Skeletal muscle satellite cell (primary cell): ENCODE data around the gene AUP1.

Source experiments
- H3K27me3 ChIP-seq: 2 replicates; pipeline ENCODE4 v1.7.0; 2013; ENCODE audit warnings: low read length; ENCODE audit not compliant: control insufficient read depth, insufficient read depth
- H3K36me3 ChIP-seq: 2 replicates; pipeline ENCODE4 v1.7.0; 2013; ENCODE audit warnings: mild to moderate bottlenecking, control low read depth, low read length; ENCODE audit not compliant: insufficient read depth
- H3K4me1 ChIP-seq: 2 replicates; pipeline ENCODE4 v1.7.0; 2013; ENCODE audit warnings: low read length; ENCODE audit not compliant: control insufficient read depth, insufficient read depth
- H3K4me2 ChIP-seq: 2 replicates; pipeline ENCODE4 v1.7.0; 2013; ENCODE audit warnings: mild to moderate bottlenecking, low read length
- H3K4me3 ChIP-seq: 2 replicates; pipeline ENCODE4 v1.7.0; 2013; ENCODE audit warnings: low read length
- H3K9ac ChIP-seq: 2 replicates; pipeline ENCODE4 v1.7.0; 2013; ENCODE audit warnings: mild to moderate bottlenecking, low read depth, low read length, moderate library complexity
- H3K9me3 ChIP-seq: replicated peaks from 2 replicates; pipeline ENCODE4 v1.7.0; 2013; ENCODE audit warnings: mild to moderate bottlenecking, control low read depth, low read length

Gene AUP1

GRCh38 chr2:74505448-74506246, 23.9 kb downstream of the AUP1 start:
- H3K9me3 ChIP-seq, result no peaks in the 10 kb centered on the region
- H3K4me3 ChIP-seq, result peak overlapping the region; percentile 98
- H3K9ac ChIP-seq, result no peak overlapping the region
- H3K4me1 ChIP-seq, result peaks cover 47% of the 10 kb centered on the region
- H3K36me3 ChIP-seq, result peaks cover 17% of the 10 kb centered on the region
- peaks cover 17% of the 10 kb centered on the region for H3K27me3 ChIP-seq
- peak overlapping the region; percentile 75 for H3K4me2 ChIP-seq

DNA sequence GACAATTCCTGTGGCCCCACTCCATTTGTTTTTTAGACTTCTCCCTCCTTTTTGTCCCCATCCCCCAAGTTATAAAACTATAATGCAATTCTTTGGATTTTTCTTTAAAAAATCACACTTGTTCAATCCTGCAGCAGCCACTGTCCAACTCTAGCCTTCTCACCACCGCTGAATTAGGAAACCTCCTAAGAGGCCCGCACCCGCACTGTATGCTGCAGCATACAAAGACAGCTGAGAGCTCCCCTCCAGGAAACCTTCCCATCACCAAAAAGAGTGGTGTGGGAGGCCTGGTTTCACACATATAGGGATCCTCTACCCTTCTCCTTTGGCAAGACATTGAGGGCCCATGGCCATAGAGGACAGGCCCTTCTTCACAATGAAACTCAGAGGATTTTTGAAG, 24.9 kb downstream of the AUP1 start:
- no peaks in the 10 kb centered on the region for H3K9me3 ChIP-seq
- no peak overlapping the region for H3K9ac ChIP-seq
- H3K4me2 ChIP-seq, result peak overlapping the region; percentile 29
- H3K36me3 ChIP-seq, result peaks cover 17% of the 10 kb centered on the region
- peaks cover 48% of the 10 kb centered on the region for H3K4me1 ChIP-seq
- H3K4me3 ChIP-seq, result no peak overlapping the region
- H3K27me3 ChIP-seq, result peaks cover 19% of the 10 kb centered on the region

DNA sequence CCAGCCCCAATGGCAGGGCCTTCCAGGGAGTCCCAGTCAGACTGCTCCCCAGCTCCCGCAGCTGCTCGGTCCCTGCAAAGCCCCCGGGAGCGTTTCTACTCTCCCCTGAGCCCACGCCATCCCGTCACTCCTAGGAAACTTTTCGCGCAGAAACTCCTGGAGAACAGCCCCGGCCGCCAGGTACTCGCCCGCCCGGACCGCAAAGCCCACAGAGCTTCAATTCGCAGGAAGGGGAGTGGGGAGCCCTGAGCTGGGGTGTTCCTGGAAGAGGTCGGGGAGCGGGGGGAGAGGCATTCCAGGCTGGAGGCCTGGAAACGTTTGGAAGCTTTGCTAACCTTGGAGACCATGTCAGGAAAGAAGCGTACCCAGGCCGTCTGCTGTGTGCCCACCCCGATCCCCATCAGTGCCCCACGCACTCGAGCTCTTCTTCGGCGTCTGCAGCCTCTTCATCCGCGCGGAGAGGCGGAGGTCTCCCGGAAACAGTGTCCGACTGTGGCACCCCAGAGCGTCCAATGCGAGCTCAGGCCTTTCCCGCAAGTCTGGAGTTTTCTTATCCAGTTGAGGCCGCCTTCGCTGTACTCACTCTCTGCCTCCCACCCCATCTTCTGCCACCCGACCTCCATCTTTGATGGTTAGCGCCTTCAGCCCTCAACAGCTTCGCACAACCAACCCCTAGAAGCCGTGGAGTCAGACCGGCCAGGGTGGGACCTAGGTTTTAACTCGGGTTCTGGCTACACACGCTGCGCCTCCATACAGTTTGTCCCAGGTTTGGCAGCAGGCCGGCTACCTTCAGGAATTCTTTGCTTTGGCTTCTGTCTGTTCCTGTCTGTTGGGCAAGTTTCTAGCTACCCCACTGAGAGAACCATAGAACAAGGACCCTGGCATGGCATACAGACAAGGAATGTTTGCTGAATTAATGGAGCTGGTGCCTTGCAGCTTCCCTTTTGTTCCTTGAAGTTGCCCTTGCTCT, 25.7 kb downstream of the AUP1 start:
- peak overlapping the region; percentile 77 for H3K4me3 ChIP-seq
- no peaks in the 10 kb centered on the region for H3K9me3 ChIP-seq
- peaks cover 56% of the 10 kb centered on the region for H3K4me1 ChIP-seq
- H3K4me2 ChIP-seq, result peak overlapping the region; percentile 97
- H3K27me3 ChIP-seq, result peaks cover 24% of the 10 kb centered on the region
- peak overlapping the region; percentile 85 for H3K9ac ChIP-seq
- peaks cover 17% of the 10 kb centered on the region for H3K36me3 ChIP-seq

DNA sequence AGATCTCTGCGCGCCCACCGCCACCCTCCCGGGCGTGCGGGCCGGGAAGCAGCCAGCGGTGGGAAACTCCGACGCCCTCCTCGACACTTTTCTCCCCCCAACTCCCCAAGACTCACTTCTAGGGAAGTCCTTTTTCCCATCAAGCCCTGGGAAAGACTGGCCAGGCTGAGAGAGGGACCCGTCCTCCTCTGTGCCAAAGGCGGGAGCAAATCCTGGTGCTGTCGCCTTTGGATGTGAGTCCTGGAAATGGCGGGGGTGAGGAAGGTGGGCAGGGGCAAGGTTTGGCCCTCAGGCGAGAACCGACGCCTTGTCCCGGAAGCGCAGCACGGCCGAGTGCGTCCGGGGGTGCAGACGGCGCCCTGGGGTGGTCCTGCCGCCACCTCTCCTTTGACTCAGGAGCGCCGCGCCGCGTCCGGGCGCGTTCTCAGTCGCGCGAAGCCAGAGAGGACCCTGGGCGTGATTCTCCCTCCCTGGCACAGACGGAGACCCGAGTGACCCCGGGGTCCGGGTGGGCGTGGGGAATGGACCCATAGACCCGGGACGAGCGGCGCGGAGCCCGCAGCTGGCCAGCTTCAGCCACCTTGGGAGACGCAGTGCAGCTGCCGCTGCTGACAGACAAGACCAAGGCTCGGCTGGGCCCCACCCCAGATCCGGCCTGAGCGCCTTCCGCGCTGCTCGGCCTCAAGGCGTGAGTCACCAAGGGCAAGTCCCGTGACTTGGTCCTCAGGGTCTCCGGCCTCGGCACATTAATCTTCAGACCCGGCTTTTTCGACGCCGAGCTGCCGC, 26.6 kb downstream of the AUP1 start:
- Histone ChIP-seq H3K4me3 (peak overlapping the region; percentile 77), H3K27me3 (peaks cover 31% of the 10 kb centered on the region), H3K4me1 (peaks cover 59% of the 10 kb centered on the region), H3K36me3 (peaks cover 17% of the 10 kb centered on the region), H3K4me2 (peak overlapping the region; percentile 97), H3K9me3 (no peaks in the 10 kb centered on the region), H3K9ac (peak overlapping the region; percentile 85)

DNA sequence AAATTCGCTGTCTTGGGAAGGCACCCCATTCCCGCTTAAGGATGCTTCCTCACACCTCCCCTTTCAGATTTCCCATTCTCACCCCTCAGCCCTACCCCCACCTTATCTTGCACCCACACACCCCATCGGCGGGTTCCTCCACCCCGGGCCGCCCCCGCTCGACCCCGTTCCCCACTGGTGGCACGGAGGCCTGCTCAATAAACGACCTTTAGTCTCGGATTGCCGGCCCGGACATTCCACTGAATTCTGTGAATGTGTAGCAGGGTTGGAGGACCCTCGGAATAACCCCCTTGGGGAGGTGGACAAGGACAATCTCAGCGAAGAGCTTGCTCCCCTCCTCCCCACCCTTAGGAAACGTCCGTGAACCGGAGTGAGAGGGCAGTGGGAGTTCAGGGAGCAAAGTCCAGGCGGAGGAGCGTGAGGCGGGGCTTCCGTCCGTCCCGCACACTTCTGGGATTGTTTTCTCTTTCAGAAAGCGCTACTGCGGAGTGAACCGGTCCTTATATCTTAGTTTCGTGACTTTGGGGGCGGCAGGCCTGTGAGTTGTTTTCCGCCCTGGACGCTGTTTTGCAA, 27.3 kb downstream of the AUP1 start:
- Histone ChIP-seq H3K9me3 (no peaks in the 10 kb centered on the region), H3K4me2 (peak overlapping the region; percentile 97), H3K4me3 (peak overlapping the region; percentile 77), H3K9ac (peak overlapping the region; percentile 85), H3K4me1 (peaks cover 62% of the 10 kb centered on the region), H3K36me3 (peaks cover 17% of the 10 kb centered on the region), H3K27me3 (peaks cover 38% of the 10 kb centered on the region)

- peaks cover 41% of the 10 kb centered on the region for H3K27me3 ChIP-seq
These were observed 28.0 kb downstream of the AUP1 start for GRCh38 chr2:74501335-74502071.

DNA sequence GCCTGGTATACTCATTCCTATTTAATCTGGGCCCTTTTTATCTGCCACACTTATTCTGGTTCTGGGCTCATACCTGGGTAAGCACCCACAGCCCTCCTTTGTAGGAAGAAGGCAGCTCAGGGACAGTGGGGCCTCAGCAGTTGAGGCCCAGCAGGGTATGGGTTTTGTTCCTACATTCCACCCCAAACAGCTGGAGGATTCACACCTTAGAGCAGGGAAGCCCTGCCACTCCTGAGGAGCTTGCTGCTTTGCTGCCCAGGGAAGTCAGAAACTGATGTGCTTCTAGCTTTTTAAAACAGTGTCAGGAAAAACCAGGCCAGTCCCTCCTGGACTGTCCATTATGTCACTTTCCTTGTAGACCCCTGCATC, 28.9 kb downstream of the AUP1 start:
- Histone ChIP-seq H3K4me2 (no peak overlapping the region), H3K36me3 (peaks cover 11% of the 10 kb centered on the region), H3K4me1 (peaks cover 51% of the 10 kb centered on the region), H3K4me3 (no peak overlapping the region), H3K27me3 (peaks cover 41% of the 10 kb centered on the region), H3K9ac (no peak overlapping the region), H3K9me3 (no peaks in the 10 kb centered on the region)

More at GRCh38 chr2:74501335-74502071, 28.0 kb downstream of the AUP1 start:
- H3K4me1 ChIP-seq, result peaks cover 58% of the 10 kb centered on the region
- no peaks in the 10 kb centered on the region for H3K9me3 ChIP-seq
- no peak overlapping the region for H3K4me3 ChIP-seq
- peaks cover 17% of the 10 kb centered on the region for H3K36me3 ChIP-seq
- peak overlapping the region; percentile 97 for H3K4me2 ChIP-seq
- H3K9ac ChIP-seq, result no peak overlapping the region

- H3K4me1 ChIP-seq, result peaks cover 47% of the 10 kb centered on the region
- no peak overlapping the region for H3K4me3 ChIP-seq
These were observed 29.4 kb downstream of the AUP1 start for GRCh38 chr2:74499940-74500577.

GRCh38 chr2:74499267-74499939, 30.1 kb downstream of the AUP1 start, which contains the start of gene LBX2:
Gene LBX2, minus strand, starts transcription at chr2:74499603. Its CDS starts 66 bp downstream, at chr2:74499537.
- peaks cover 41% of the 10 kb centered on the region for H3K27me3 ChIP-seq
- H3K9me3 ChIP-seq, result no peaks in the 10 kb centered on the region
- H3K36me3 ChIP-seq, result peaks cover 6% of the 10 kb centered on the region
- H3K4me3 ChIP-seq, result peak within 1 kb of the TSS; percentile 67
- H3K9ac ChIP-seq, result peak within 1 kb of the TSS; percentile 7
- H3K4me1 ChIP-seq, result peaks cover 46% of the 10 kb centered on the region
- H3K4me2 ChIP-seq, result peak within 1 kb of the TSS; percentile 95

More at GRCh38 chr2:74499940-74500577, 29.4 kb downstream of the AUP1 start:
- Histone ChIP-seq H3K36me3 (peaks cover 8% of the 10 kb centered on the region), H3K27me3 (peaks cover 41% of the 10 kb centered on the region), H3K4me2 (peak overlapping the region; percentile 95), H3K9me3 (no peaks in the 10 kb centered on the region), H3K9ac (no peak overlapping the region)
